HepG2 (cell line): ENCODE measurements around the gene AGAP1. TPM values are rescaled to one million over a fixed set of nuclear protein-coding genes. Genes with fewer than 3 reads are reported as not detected.

ENCODE experiments used
- ARID2 ChIP-seq: sonication (generic); formaldehyde crosslinking; IDR thresholded peaks from 2 replicates; pipeline ENCODE4 v1.8.1; 2022; ENCODE audit warnings: mild to moderate bottlenecking, missing genetic modification reagents, borderline replicate concordance
- BRCA1 ChIP-seq: sonication (generic); formaldehyde crosslinking; IDR thresholded peaks from 2 replicates; pipeline ENCODE4 v1.4.0; 2020; ENCODE audit warnings: missing genetic modification reagents
- FIP1L1 ChIP-seq: fragments of 200-400 bp; formaldehyde crosslinking; IDR thresholded peaks from 2 replicates; pipeline ENCODE4 v1.6.1; 2018; ENCODE audit warnings: low read depth, mild to moderate bottlenecking, low read length, moderate library complexity, borderline replicate concordance; ENCODE audit not compliant: insufficient read depth
- GABPA ChIP-seq, 2 experiments: IDR thresholded peaks; 2 replicates each; pipeline ENCODE4 v1.6.1; 2011 to 2016; ENCODE audit warnings: low read depth in 2 of 2, low read length in 1 of 2, missing biosample characterization in 1 of 2, missing genetic modification characterization in 1 of 2
- HDAC1 ChIP-seq: sonication (generic); formaldehyde crosslinking; IDR thresholded peaks from 2 replicates; pipeline ENCODE4 v1.5.1; 2020; ENCODE audit warnings: mild to moderate bottlenecking, missing genetic modification reagents
- HNRNPL ChIP-seq: fragments of 200-400 bp; formaldehyde crosslinking; IDR thresholded peaks from 2 replicates; pipeline ENCODE4 v1.6.1; 2017; ENCODE audit warnings: mild to moderate bottlenecking, low read depth, low read length
- KDM4B ChIP-seq: sonication (generic); formaldehyde crosslinking; IDR thresholded peaks from 2 replicates; pipeline ENCODE4 v1.4.0; 2020; ENCODE audit warnings: missing genetic modification reagents
- KDM5B ChIP-seq: sonication (generic); formaldehyde crosslinking; IDR thresholded peaks from 2 replicates; pipeline ENCODE4 v1.4.0; 2020; ENCODE audit warnings: missing genetic modification reagents, mild to moderate bottlenecking, borderline replicate concordance
- POGZ ChIP-seq: sonication (generic); formaldehyde crosslinking; IDR thresholded peaks from 2 replicates; pipeline ENCODE4 v1.4.0; 2020; ENCODE audit warnings: mild to moderate bottlenecking, missing genetic modification reagents
- SOX6 ChIP-seq, 2 experiments: fragments of 450-650 bp in 1 of 2; sonication (generic) in 1 of 2; formaldehyde crosslinking in 1 of 2; IDR thresholded peaks; 2 replicates each; pipeline versions ENCODE4 v1.4.0 to v1.6.1; 2017 to 2020; ENCODE audit warnings: antibody characterized with exemption in 1 of 2, mild to moderate bottlenecking in 1 of 2, missing genetic modification reagents in 1 of 2
- STAG1 ChIP-seq: sonication (generic); formaldehyde crosslinking; IDR thresholded peaks from 2 replicates; pipeline ENCODE4 v1.4.0; 2020; ENCODE audit warnings: missing genetic modification reagents
- ZBTB33 ChIP-seq: sonication (generic); formaldehyde crosslinking; IDR thresholded peaks from 2 replicates; pipeline ENCODE4 v1.4.0; 2020; ENCODE audit warnings: missing genetic modification reagents
- ZNF124 ChIP-seq: sonication (generic); formaldehyde crosslinking; IDR thresholded peaks from 2 replicates; pipeline ENCODE4 v1.4.0; 2020; ENCODE audit warnings: missing genetic modification reagents
- ZNF383 ChIP-seq: sonication (generic); formaldehyde crosslinking; IDR thresholded peaks from 2 replicates; pipeline ENCODE4 v1.4.0; 2020; ENCODE audit warnings: missing genetic modification reagents, mild to moderate bottlenecking, borderline replicate concordance
- ZNF546 ChIP-seq: sonication (generic); formaldehyde crosslinking; conservative IDR thresholded peaks from 2 replicates; pipeline ENCODE4 v1.8.1; 2023; ENCODE audit warnings: mild to moderate bottlenecking, missing genetic modification reagents
- ZNF619 ChIP-seq: sonication (generic); formaldehyde crosslinking; IDR thresholded peaks from 2 replicates; pipeline ENCODE4 v1.4.0; 2020; ENCODE audit warnings: mild to moderate bottlenecking, missing genetic modification reagents
- ZNF749 ChIP-seq: sonication (generic); formaldehyde crosslinking; IDR thresholded peaks from 2 replicates; pipeline ENCODE4 v1.8.0; 2022; ENCODE audit warnings: mild to moderate bottlenecking, missing genetic modification reagents, moderate library complexity, borderline replicate concordance
- ZNF83 ChIP-seq: sonication (generic); formaldehyde crosslinking; IDR thresholded peaks from 2 replicates; pipeline ENCODE4 v1.4.0; 2020; ENCODE audit warnings: missing genetic modification reagents, mild to moderate bottlenecking, borderline replicate concordance
- polyA plus RNA-seq, 8 experiments: library from polyadenylated mRNA; depleted of rRNA in 3 of 8; stranded (reverse) in 7 of 8; unstranded in 1 of 8; fragments of >200 nt; fragmentation: Illumina TruSeq in 4 of 8; extraction: Trizol in 4 of 8; gene quantifications; 2 replicates each; pipeline versions ENCODE4 v1.2.1 to v1.2.3, GENCODE V29; 2011 to 2016; ENCODE audit warnings: low read depth in 4 of 8, missing spikeins in 1 of 8, mixed read lengths in 1 of 8; ENCODE audit not compliant: insufficient read depth in 1 of 8
- total RNA-seq, 5 experiments: library from RNA; depleted of rRNA; stranded (reverse); fragments of >200 nt; fragmentation: Illumina TruSeq; extraction: Trizol; gene quantifications; 2 replicates each; pipeline ENCODE4 v1.2.3, GENCODE V29; 2016; ENCODE audit warnings: low read depth in 1 of 5
- TF ChIP-seq, protein P1 (sequence below): sonication (generic); formaldehyde crosslinking; IDR thresholded peaks from 2 replicates; pipeline ENCODE4 v1.8.1; 2023; ENCODE audit warnings: mild to moderate bottlenecking, missing genetic modification reagents, borderline replicate concordance
- TF ChIP-seq, protein P2 (sequence below): sonication (generic); formaldehyde crosslinking; IDR thresholded peaks from 2 replicates; pipeline ENCODE4 v1.5.1; 2020; ENCODE audit warnings: mild to moderate bottlenecking, missing genetic modification reagents, moderate library complexity
- TF ChIP-seq, protein P3 (sequence below): sonication (generic); formaldehyde crosslinking; IDR thresholded peaks from 2 replicates; pipeline ENCODE4 v1.4.0; 2020; ENCODE audit warnings: low read depth, mild to moderate bottlenecking, missing genetic modification reagents

AGAP1 gene
- total and polyA plus RNA-seq, 2 of the 13 experiments (the other 11 are each of a cell fraction or from before 2014, with no cell fraction given): 21.2 to 32.7 TPM

GRCh38 chr2:236177967-236178889, 684.4 kb downstream of the AGAP1 start (continued):
- TF ChIP-seq ZBTB33: peak; percentile 92
- TF ChIP-seq ARID2 (CRISPR knock-in tag): 0 out of 2 replicates have a peak, but pooled peaks have one; percentile 18
- TF ChIP-seq ZNF383 (CRISPR knock-in tag): 0 out of 2 replicates have a peak, but pooled peaks have one; percentile 47
- peak; percentile 50 for TF ChIP-seq GABPA (IDR thresholded peaks at IDR 0.05; ENCODE audit: low read depth, low read length)
- TF ChIP-seq GABPA (CRISPR knock-in tag; IDR thresholded peaks at IDR 0.05; ENCODE audit: low read depth): peak; percentile 60
- TF ChIP-seq KDM5B (CRISPR knock-in tag): peak; percentile 43; the same call in 1 of the 2 replicates
- 0 out of 2 replicates have a peak, but pooled peaks have one; percentile 28 for TF ChIP-seq HNRNPL
- TF ChIP-seq, protein P1, sequence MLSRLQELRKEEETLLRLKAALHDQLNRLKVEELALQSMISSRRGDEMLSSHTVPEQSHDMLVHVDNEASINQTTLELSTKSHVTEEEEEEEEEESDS (CRISPR knock-in tag): no peak
- TF ChIP-seq SOX6 (IDR thresholded peaks at IDR 0.05): no peak
- TF ChIP-seq SOX6 (CRISPR knock-in tag; IDR thresholded peaks at IDR 0.05): peak; percentile 39; the same call in 1 of the 2 replicates
- TF ChIP-seq, protein P2, sequence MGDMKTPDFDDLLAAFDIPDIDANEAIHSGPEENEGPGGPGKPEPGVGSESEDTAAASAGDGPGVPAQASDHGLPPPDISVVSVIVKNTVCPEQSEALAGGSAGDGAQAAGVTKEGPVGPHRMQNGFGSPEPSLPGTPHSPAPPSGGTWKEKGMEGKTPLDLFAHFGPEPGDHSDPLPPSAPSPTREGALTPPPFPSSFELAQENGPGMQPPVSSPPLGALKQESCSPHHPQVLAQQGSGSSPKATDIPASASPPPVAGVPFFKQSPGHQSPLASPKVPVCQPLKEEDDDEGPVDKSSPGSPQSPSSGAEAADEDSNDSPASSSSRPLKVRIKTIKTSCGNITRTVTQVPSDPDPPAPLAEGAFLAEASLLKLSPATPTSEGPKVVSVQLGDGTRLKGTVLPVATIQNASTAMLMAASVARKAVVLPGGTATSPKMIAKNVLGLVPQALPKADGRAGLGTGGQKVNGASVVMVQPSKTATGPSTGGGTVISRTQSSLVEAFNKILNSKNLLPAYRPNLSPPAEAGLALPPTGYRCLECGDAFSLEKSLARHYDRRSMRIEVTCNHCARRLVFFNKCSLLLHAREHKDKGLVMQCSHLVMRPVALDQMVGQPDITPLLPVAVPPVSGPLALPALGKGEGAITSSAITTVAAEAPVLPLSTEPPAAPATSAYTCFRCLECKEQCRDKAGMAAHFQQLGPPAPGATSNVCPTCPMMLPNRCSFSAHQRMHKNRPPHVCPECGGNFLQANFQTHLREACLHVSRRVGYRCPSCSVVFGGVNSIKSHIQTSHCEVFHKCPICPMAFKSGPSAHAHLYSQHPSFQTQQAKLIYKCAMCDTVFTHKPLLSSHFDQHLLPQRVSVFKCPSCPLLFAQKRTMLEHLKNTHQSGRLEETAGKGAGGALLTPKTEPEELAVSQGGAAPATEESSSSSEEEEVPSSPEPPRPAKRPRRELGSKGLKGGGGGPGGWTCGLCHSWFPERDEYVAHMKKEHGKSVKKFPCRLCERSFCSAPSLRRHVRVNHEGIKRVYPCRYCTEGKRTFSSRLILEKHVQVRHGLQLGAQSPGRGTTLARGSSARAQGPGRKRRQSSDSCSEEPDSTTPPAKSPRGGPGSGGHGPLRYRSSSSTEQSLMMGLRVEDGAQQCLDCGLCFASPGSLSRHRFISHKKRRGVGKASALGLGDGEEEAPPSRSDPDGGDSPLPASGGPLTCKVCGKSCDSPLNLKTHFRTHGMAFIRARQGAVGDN: peak; percentile 74
- no peak for TF ChIP-seq KDM4B
- TF ChIP-seq ZNF124 (CRISPR knock-in tag): no peak
- 0 out of 2 replicates have a peak, but pooled peaks have one; percentile 35 for TF ChIP-seq ZNF749
- TF ChIP-seq ZNF546 (CRISPR knock-in tag): 0 out of 2 replicates have a peak, but pooled peaks have one; percentile 43
- no peak for TF ChIP-seq FIP1L1
- TF ChIP-seq HDAC1: 0 out of 2 replicates have a peak, but pooled peaks have one; percentile 26
- TF ChIP-seq POGZ: peak; percentile 50; the same call in 1 of the 2 replicates
- no peak for TF ChIP-seq ZNF619 (CRISPR knock-in tag)
- TF ChIP-seq ZNF83: no peak
- TF ChIP-seq, protein P3, sequence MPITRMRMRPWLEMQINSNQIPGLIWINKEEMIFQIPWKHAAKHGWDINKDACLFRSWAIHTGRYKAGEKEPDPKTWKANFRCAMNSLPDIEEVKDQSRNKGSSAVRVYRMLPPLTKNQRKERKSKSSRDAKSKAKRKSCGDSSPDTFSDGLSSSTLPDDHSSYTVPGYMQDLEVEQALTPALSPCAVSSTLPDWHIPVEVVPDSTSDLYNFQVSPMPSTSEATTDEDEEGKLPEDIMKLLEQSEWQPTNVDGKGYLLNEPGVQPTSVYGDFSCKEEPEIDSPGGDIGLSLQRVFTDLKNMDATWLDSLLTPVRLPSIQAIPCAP (CRISPR knock-in tag): no peak
- peak; percentile 66 for TF ChIP-seq STAG1
- no peak for TF ChIP-seq BRCA1
